Subcutaneous adipose tissue (tissue), 4 donors: ENCODE results near the gene ORAI1. TPM values are rescaled to one million over a fixed set of nuclear protein-coding genes. Genes with fewer than 3 reads are reported as not detected.

Source experiments
- total RNA-seq, 4 donors: library from RNA; depleted of rRNA; stranded (reverse); fragments of >200 nt; gene quantifications; one replicate each; pipeline ENCODE4 v1.1.0, GENCODE V29; 2016
- TF ChIP-seq, protein P1 (sequence below): fragments of 450-650 bp; IDR thresholded peaks from one replicate; pipeline ENCODE4 v1.5.1; 2016; ENCODE audit warnings: low read depth, mild to moderate bottlenecking, control low read depth, antibody characterized with exemption, moderate library complexity

The ORAI1 gene
- total RNA-seq, 4 donors from 2014 or later = 5.1 to 8.3 (median 6.8) TPM

DNA sequence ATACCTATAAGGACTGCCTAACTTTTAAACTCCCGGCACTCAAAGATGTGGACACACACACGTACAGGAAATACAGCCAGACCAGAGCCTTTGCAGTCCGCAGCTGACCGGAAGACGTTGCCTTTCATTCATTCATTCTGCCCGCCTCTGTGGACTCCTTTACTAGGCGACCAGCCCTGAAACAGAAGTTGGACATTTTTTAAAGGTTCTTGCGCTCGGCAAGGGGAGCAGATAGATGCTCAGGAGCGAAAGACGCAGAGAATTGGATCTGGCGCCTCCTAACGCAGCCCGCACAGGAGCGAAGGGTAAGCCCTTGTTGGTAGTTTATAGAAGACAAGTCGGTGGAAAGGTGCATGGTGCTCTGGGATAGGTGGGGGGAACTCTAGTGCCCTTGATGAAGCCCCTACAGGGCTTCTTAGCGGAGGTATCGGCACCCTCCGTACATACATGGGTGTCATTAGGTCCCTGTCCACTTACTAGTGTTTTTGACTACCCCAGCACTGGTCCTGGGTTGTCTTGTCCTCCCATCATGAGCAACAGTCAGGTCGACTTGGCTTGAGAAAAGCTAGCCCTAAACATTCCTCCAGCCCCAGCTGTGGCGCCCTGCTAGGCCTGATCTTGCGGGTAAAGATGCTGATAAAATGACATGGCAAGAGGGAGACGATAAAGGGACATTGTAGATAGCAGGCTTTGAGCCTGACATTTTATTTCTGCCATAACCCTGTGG is 45.2 kb upstream of the ORAI1 start, which contains the start of gene KDM2B:
KDM2B (minus strand) TSS at position 65 of the 727 bp plus-strand sequence. CDS start 112 bp downstream, outside the sequence.
- TF ChIP-seq, protein P1, sequence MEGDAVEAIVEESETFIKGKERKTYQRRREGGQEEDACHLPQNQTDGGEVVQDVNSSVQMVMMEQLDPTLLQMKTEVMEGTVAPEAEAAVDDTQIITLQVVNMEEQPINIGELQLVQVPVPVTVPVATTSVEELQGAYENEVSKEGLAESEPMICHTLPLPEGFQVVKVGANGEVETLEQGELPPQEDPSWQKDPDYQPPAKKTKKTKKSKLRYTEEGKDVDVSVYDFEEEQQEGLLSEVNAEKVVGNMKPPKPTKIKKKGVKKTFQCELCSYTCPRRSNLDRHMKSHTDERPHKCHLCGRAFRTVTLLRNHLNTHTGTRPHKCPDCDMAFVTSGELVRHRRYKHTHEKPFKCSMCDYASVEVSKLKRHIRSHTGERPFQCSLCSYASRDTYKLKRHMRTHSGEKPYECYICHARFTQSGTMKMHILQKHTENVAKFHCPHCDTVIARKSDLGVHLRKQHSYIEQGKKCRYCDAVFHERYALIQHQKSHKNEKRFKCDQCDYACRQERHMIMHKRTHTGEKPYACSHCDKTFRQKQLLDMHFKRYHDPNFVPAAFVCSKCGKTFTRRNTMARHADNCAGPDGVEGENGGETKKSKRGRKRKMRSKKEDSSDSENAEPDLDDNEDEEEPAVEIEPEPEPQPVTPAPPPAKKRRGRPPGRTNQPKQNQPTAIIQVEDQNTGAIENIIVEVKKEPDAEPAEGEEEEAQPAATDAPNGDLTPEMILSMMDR = no peak

DNA sequence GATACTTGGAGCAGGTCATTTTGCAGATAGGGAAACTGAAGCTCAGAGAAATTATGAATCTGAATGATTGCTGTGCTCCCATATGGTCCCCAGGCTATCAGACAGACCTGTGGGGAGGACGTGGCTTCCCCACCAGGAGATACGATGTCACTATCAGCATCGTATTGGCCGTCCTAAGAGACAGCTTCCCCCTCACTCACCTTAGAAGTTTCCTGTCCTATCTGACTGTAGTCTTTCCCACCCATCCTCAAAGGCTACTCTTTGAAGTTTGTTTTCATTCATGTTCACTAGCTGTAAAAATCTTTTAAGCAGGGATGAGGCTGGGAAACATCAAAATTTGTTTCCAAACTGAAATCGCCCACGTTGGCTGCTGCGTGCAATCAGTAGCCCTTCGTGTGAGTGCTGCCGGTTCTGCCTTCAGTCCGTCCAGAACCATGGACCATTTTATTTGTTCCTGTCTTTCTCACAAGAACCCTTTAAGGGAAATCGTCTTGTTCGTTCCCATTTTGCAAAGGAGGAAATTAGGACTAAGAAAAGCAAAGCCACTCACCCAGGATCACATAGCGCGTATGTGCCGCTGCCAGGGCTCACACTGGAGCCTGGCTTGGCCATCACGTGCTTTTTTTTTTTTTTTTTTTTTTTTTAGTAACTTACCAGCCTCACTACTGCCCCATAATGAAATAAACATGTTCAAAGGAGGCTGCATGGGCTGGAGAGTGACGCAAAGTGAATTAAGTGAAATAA is 44.5 kb upstream of the ORAI1 start:
- TF ChIP-seq, protein P1 = no peak

DNA sequence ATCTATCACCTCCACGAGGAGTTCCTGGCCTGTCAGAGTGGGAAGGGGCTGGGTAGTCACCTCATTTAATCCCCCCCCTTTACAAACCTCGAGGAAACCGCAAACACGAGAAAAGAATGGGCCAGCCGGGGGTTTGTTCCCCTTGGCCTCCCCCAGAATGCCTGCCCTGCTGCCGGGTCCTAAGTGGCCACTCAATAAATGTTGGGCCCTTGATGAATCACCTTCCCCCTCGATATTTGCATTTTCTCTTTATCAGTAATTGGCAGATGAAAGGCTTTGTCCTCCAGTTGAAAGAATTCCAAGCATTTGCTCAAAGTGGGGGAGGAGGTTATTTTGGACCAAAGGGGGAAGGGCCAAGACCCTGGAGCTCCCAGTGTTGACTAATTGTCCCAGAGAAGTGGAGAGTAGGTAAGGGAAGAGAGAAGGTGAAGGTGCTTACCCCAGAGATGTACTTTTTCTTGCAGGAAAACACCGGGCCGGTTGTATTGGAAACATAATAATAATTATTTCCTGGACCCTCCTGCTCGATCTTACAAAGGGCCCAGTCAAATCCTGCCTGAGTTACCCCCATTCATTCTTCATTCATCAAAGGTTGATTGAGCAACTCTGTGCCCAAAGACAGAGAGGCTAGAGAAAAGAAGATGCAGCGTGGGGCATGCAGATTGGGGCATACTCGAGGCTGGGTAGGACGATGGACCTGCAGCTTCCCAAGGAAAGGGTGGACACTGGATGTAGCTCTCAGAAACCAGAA is 43.6 kb upstream of the ORAI1 start:
- TF ChIP-seq, protein P1 = no peak

DNA sequence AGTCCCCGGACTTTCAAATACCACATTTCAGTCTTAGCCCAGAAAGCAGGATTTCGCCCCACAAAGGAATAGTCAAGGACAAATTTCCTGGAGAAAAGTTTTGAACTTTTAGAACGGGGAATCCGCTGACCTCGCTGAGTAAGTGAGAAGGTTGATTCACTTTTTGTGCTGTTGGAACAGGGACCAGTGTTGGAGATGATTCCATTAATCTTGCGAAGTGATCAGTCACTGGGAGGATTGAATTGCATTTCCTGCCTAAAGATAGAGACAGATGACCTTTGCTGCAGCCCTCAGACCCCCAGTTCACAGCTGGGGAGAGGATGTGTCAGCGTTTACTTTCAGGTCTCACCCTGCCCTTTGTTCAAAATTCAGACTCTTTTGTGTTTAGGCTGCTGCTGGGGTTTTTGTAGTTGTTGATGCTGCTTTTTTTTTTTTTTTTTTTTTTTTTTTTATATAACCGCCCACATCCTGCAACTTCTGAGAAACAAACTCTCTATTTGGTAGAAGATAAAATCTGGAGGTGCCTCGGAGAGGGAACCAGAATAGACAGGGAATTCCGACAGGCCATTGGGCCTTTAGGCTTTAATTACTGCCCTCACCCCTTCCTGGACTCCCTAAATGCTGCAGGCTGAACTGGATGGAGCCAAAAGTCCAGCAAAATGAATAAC is 35.7 kb upstream of the ORAI1 start:
- TF ChIP-seq, protein P1 = no peak

DNA sequence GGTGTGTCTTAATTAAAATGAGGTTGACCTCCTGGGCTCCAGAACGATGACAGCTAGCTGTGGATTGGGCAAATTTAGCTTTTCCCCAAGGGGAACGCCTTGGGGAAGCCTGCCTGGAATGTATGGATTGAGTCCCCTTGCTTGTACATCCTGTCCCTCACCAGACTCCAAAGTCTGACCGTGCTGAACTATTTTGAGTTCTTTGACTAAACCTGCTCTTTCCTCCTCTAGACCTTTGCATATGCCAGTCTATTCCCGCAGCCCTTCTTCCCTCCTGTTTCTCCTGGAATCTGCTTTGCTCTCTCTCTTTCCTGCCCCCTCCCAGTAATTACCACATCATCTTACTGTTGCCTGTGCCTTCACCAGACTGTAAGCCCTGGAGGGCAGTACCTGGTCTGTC is 34.0 kb upstream of the ORAI1 start:
- TF ChIP-seq, protein P1 = no peak

DNA sequence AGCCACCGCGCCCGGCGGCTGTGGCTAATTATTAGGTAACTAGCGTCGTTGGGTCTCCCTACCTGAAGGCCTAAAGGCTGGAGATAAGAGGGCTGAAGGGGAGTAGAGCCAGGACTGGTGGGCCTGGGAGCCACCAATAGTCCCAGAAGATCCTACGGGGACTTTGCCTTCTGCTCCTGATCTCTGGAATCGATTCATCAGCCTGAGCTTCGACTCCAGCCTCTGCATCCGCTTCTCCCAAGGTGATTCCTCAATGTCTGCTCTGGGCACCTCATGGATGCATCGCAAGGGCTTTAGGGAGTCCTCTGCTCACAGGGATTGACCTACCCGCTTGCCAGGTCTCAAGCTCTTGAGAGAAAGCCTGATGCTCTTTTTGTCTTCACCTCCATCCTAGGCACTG is 30.8 kb upstream of the ORAI1 start:
- TF ChIP-seq, protein P1 = no peak
